HG03135 (cell line): Measurements from ENCODE around the gene DIABLO.

Experiments used
- ATAC-seq: cut with Tn5 transposase; IDR thresholded peaks from one replicate; pipeline ENCODE4 v1.9.1; 2021; ENCODE audit warnings: mild to moderate bottlenecking, moderate library complexity; ENCODE audit not compliant: unreplicated experiment

Gene DIABLO

DNA sequence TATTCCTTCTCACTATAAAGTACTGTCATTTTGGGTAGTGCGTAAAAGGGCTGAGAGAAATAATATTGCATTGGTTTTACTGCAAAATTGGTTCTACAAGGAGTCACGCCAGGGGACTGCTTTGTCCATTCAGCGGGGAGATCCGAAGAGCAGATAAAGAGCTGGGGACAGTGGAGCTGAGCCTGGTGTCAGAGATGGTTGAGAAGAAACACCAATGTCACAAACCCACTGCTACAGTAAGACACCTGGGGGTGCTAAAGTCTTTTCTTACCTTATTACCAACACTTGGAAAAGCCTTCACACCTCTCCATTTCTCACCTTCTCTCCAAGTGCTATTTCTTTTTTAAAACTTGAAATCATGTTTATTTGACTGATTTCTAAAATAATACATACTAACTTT is 66.0 kb downstream of the DIABLO start:
- ATAC-seq: no peak

DNA sequence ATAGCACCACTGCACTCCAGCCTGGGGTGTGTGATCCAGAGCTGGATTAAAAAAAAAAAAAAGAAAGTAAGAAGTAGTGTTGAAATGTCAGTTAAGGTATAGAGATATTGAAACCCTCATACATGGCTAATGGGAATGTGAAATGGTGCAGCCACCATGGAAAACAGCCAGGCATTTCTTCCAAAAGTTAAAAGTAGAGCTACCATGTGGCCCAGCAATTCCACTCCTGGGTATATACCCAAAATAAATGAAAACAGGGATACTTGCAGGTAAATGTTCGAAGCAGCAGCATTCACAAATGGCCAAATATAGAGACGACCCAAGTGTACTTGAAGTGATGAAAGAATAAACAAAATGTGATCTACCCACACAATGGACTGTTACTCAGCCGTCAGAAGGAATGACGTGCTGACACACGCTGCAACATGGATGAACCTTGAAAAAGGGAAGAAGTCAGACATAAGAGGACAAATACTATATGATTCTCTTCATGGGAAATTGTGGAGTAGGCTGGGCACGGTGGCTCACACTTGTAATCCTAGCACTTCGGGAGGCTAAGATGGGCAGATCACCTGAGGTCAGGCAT is 67.1 kb downstream of the DIABLO start:
- no peak for ATAC-seq
